T-cell (primary cell): Measurements from ENCODE around the gene FLT3LG. TPM values are rescaled to one million over a fixed set of nuclear protein-coding genes. Genes with fewer than 3 reads are reported as not detected.
A peak's percentile ranks its signal among the peaks of the same experiment; 100 is the strongest.
"Not testable (repeated sequence)": the region's sequence is repeated elsewhere in the genome, so short reads cannot be mapped to it uniquely, and the experiment has no call there.

ENCODE experiments used
- ATAC-seq, 4 experiments: fragments of 200-7000 bp in 3 of 4; fragments of 150-1000 bp in 1 of 4; cut with Tn5 transposase; replicated peaks in 1 of 4; 1 replicate in 3 of 4; 2 replicates in 1 of 4; pipeline ENCODE4 v1.10.0; 2021; ENCODE audit warnings: moderate library complexity in 3 of 4, mild to moderate bottlenecking in 2 of 4, moderate number of reproducible peaks in 1 of 4
- CTCF ChIA-PET, 2 donors: fragments of 300-600 bp; sonication (Branson Sonifier 250); formaldehyde crosslinking; loops; one replicate each; lab custom pipeline; 2022; ENCODE audit warnings: antibody characterized with exemption in 2 of 2; lab: Charles Lee
- POLR2A ChIA-PET, 2 donors: fragments of 300-600 bp; sonication (Branson Sonifier 250); formaldehyde crosslinking; loops; one replicate each; lab custom pipeline; 2022; ENCODE audit warnings: antibody characterized with exemption in 2 of 2; lab: Charles Lee
- DNase-seq, 35 experiments: peaks; one replicate each; pipeline versions ENCODE4 v3.0.0 to v3.0.0-alpha.2; 2013 to 2023
- H3K27ac ChIP-seq: one replicate; pipeline ENCODE4 v1.5.1; 2013; ENCODE audit warnings: low read length
- H3K27me3 ChIP-seq, 2 experiments: replicated peaks in 1 of 2; 1 replicate in 1 of 2; 2 replicates in 1 of 2; pipeline versions ENCODE4 v1.6.1 to v1.7.0; 2013; ENCODE audit warnings: low read length in 1 of 2, mixed read lengths in 1 of 2; ENCODE audit not compliant: control insufficient read depth in 2 of 2, insufficient read depth in 2 of 2; ENCODE audit errors: extremely low read depth in 1 of 2
- H3K36me3 ChIP-seq, 2 donors: 1 replicate in 1 of 2; 2 replicates in 1 of 2; pipeline versions ENCODE4 v1.6.1 to v1.7.0; 2013; ENCODE audit warnings: low read length in 1 of 2; ENCODE audit not compliant: control insufficient read depth in 2 of 2, insufficient read depth in 1 of 2; ENCODE audit errors: extremely low read depth in 1 of 2
- H3K4me1 ChIP-seq, 2 experiments: 1 replicate in 1 of 2; 2 replicates in 1 of 2; pipeline versions ENCODE4 v1.6.1 to v1.7.0; 2013; ENCODE audit warnings: low read length in 2 of 2, mixed read lengths in 1 of 2; ENCODE audit not compliant: insufficient read depth in 2 of 2, control insufficient read depth in 1 of 2; ENCODE audit errors: extremely low read depth in 1 of 2
- H3K4me3 ChIP-seq, 2 donors: 1 replicate in 1 of 2; 2 replicates in 1 of 2; pipeline versions ENCODE4 v1.5.1 to v1.7.0; 2013; ENCODE audit warnings: mild to moderate bottlenecking in 2 of 2, low read length in 1 of 2, moderate library complexity in 1 of 2; ENCODE audit not compliant: control insufficient read depth in 1 of 2; ENCODE audit errors: extremely low read depth in 1 of 2
- H3K9me3 ChIP-seq: 2 replicates; pipeline ENCODE4 v1.7.0; 2013
- H3K27ac Mint-ChIP-seq, 2 donors: one replicate each; pipeline ENCODE4 v1.8.0; 2020 to 2021; ENCODE audit warnings: mild to moderate bottlenecking in 2 of 2, mixed read lengths in 2 of 2
- H3K27me3 Mint-ChIP-seq, 2 donors: one replicate each; pipeline ENCODE4 v1.8.0; 2021 to 2022; ENCODE audit warnings: mixed read lengths in 2 of 2
- H3K36me3 Mint-ChIP-seq: one replicate; pipeline ENCODE4 v1.8.0; 2021; ENCODE audit warnings: mixed read lengths
- H3K4me1 Mint-ChIP-seq, 3 donors: one replicate each; pipeline ENCODE4 v1.8.0; 2020 to 2022; ENCODE audit warnings: mixed read lengths in 3 of 3, mild to moderate bottlenecking in 1 of 3
- H3K4me3 Mint-ChIP-seq, 3 donors: one replicate each; pipeline ENCODE4 v1.8.0; 2020 to 2022; ENCODE audit warnings: mild to moderate bottlenecking in 3 of 3, mixed read lengths in 3 of 3, moderate library complexity in 3 of 3
- H3K9me3 Mint-ChIP-seq, 3 donors: one replicate each; pipeline ENCODE4 v1.8.0; 2020 to 2022; ENCODE audit warnings: mixed read lengths in 3 of 3
- WGBS: methylation state at CpG from one replicate; pipeline ENCODE4 v1.1.5; 2013; ENCODE audit warnings: missing lambda C conversion rate; ENCODE audit not compliant: insufficient coverage; 5-methylcytosine and 5-hydroxymethylcytosine counted together
- total RNA-seq, 35 experiments: library from RNA in 6 of 35; stranded (reverse) in 6 of 35; fragments of 120-200 nt in 1 of 35; gene quantifications; one replicate each; pipeline versions ENCODE4 v1.2.1 to v1.2.4 and lab custom pipeline; 2013 to 2026

FLT3LG gene
- total RNA-seq, 5 donors from 2014 or later (not counting 1 experiment from before 2014, with no cell fraction given) = 238 to 356 (median 260) TPM

DNA sequence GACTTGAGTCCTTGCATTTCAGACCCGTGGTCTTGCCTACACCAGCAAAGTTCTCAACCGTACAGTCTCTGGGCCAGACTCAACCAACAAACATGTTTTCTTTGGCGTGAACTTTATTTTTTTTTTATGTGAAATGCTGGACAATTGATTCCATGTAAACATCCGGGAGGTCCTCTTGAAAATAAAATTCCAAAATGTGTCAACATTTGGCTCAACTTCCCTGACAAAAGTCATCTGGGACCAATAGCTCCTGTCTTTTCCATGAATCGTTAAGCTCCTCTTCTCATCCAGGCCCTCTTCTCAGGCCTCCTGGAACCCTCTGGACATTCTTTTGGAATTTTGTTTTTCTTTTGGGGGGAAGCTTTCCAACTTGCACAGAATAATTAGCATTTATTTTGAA is 18.2 kb upstream of the FLT3LG start:
- Histone ChIP-seq H3K9me3 (no peaks in the 10 kb centered on the region), H3K36me3 (peaks cover 17 to 27% of the 10 kb centered on the region in 2 donors), H3K4me1 (peaks cover 3 to 67% of the 10 kb centered on the region in 2 experiments), H3K27me3 (no peaks in the 10 kb centered on the region), H3K4me3 (no peak overlapping the region), H3K27ac (no peak overlapping the region)
- DNase-seq (no peak), ATAC-seq (no peak)
- ChIA-PET POLR2A (interaction anchor here (0.6 to 1.1 kb wide), 3 partner anchors 21 to 119 kb away, joined by 3 read pairs; no protein-coding TSS in a partner anchor), CTCF (no interaction called here)
- Mint-ChIP-seq H3K27me3 (no peaks in the 10 kb centered on the region), H3K4me1 (peaks cover 31 to 48% (median 37%) of the 10 kb centered on the region in 3 donors), H3K9me3 (no peaks in the 10 kb centered on the region), H3K27ac (peak overlapping the region; percentile 23 to 41), H3K4me3 (no peak overlapping the region), H3K36me3 (peaks cover 13% of the 10 kb centered on the region)
- WGBS = 100% methylated on average over 1 of the region's 5 CpGs

DNA sequence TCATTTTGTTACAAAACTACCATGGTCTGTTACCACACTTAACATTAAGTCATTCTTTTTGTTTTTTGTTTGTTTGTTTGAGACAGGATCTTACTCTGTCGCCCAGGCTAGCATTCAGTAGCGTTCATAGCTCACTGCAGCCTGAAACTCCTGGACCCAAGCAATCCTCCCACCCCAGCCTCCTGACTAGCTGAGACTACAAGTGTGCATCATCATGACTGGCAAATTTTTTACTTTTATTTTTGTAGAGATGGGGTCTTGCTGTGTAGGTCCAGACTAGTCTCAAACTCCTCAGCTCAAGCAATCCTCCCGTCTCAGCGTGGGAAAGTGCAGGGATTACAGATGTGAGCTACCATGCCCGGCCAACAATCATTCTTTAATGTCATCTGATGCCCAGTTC is 17.7 kb upstream of the FLT3LG start:
- Mint-ChIP-seq H3K4me1 (peaks cover 26 to 45% (median 35%) of the 10 kb centered on the region in 3 donors), H3K9me3 (no peaks in the 10 kb centered on the region), H3K36me3 (peaks cover 13% of the 10 kb centered on the region), H3K27ac (peak overlapping the region in 1 of 2 donors; percentile 52), H3K27me3 (no peaks in the 10 kb centered on the region), H3K4me3 (no peak overlapping the region)
- Histone ChIP-seq H3K27ac (no peak overlapping the region), H3K4me3 (no peak overlapping the region), H3K4me1 (peaks cover 3 to 63% of the 10 kb centered on the region in 2 experiments), H3K36me3 (peaks cover 17 to 27% of the 10 kb centered on the region in 2 donors), H3K9me3 (no peaks in the 10 kb centered on the region), H3K27me3 (no peaks in the 10 kb centered on the region)
- no peak for DNase-seq
- ATAC-seq = no peak
- POLR2A ChIA-PET = interaction anchor here (0.7 to 1.1 kb wide), 2 partner anchors 20 to 120 kb away, joined by 3 read pairs; no protein-coding TSS in a partner anchor
- 94% methylated on average over 3 of the region's 5 CpGs for WGBS
- CTCF ChIA-PET = no interaction called here

DNA sequence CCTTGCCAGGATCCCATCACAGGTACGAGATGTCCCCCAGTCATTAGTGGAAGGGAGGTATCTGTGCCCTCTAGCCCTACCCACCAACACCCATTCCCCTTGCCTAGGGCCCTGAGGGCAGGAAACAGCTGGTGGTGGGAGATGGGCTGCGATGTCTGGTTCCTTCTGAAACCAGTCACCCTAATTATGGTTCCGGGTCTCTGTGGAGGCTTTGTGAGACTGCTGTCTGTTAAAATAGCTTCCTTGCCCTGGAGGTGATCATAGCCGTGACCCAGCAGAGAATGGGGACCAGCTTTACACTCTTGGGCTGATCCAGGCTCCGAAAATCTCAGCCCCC is 15.5 kb upstream of the FLT3LG start:
- ChIA-PET CTCF (interaction anchor here in 1 of 2 donors (1.1 kb wide), 1 partner anchor 18 kb away, joined by 3 read pairs; no protein-coding TSS in a partner anchor), POLR2A (interaction anchor here (0.7 kb wide), 2 partner anchors 12 to 17 kb away, joined by 3 read pairs; no protein-coding TSS in a partner anchor)
- H3K27ac Mint-ChIP-seq = peak overlapping the region in 1 of 2 donors; percentile 22
- Histone ChIP-seq H3K9me3 (no peaks in the 10 kb centered on the region), H3K4me1 (peaks cover 3 to 47% of the 10 kb centered on the region in 2 experiments), H3K36me3 (peaks cover 21 to 31% of the 10 kb centered on the region in 2 donors), H3K27me3 (no peaks in the 10 kb centered on the region), H3K27ac (peak overlapping the region; percentile 79), H3K4me3 (no peak overlapping the region)
- 94% methylated on average over 2 of the region's 5 CpGs for WGBS
- no peak for DNase-seq
- H3K36me3 Mint-ChIP-seq = peaks cover 10% of the 10 kb centered on the region
- no peaks in the 10 kb centered on the region for H3K27me3 Mint-ChIP-seq
- no peak overlapping the region for H3K4me3 Mint-ChIP-seq
- H3K9me3 Mint-ChIP-seq = no peaks in the 10 kb centered on the region
- peak in 1 of 4 experiments; percentile 4 for ATAC-seq
- peaks cover 10 to 29% (median 19%) of the 10 kb centered on the region in 3 donors for H3K4me1 Mint-ChIP-seq

DNA sequence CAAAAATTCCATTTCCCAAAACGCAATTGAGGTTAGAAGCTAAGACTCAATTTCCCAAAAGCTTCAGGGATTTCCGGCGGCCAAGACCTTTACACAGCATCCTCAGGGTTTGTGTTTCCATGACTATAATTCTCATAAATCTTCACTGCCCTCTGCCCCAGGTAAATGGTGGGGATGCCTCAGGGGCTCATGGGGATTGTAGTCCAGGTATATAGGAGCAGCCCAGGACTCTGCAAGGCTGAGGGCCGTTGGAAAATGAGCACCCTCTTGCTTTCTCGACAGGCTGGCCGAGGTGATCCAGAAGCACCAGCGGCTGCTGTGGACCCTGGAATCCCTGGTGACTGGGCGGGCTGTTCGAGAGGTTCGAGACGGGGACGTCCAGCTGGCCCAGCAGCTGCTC is 14.6 kb upstream of the FLT3LG start:
- Histone ChIP-seq H3K27ac (no peak overlapping the region), H3K4me3 (no peak overlapping the region), H3K27me3 (no peaks in the 10 kb centered on the region), H3K9me3 (no peaks in the 10 kb centered on the region), H3K4me1 (peaks cover 2 to 39% of the 10 kb centered on the region in 2 experiments), H3K36me3 (peaks cover 20 to 39% of the 10 kb centered on the region in 2 donors)
- ChIA-PET POLR2A (no interaction called here), CTCF (no interaction called here)
- ATAC-seq = no peak
- Mint-ChIP-seq H3K4me1 (peaks cover 1 to 21% (median 11%) of the 10 kb centered on the region in 3 donors), H3K9me3 (no peaks in the 10 kb centered on the region), H3K4me3 (no peak overlapping the region), H3K27ac (no peak overlapping the region), H3K27me3 (no peaks in the 10 kb centered on the region), H3K36me3 (peaks cover 10% of the 10 kb centered on the region)
- no peak for DNase-seq
- WGBS = 91% methylated on average over 6 of the region's 12 CpGs

DNA sequence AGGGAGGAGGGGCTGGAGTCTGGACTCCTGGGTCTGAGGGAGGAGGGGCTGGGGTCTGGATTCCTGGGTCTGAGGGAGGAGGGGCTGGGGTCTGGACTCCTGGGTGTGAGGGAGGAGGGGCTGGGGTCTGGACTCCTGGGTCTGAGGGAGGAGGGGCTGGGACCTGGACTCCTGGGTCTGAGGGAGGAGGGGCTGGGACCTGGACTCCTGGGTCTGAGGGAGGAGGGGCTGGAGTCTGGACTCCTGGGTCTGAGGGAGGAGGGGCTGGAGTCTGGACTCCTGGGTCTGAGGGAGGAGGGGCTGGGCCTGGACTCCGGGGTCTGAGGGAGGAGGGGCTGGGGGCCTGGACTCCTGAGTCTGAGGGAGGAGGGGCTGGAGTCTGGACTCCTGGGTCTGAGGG is 12.9 kb upstream of the FLT3LG start:
- H3K27ac Mint-ChIP-seq, CTCF ChIA-PET, ATAC-seq, H3K9me3 Mint-ChIP-seq, H3K27me3 Mint-ChIP-seq, DNase-seq, H3K27me3 ChIP-seq, H3K4me3 ChIP-seq, H3K36me3 Mint-ChIP-seq, H3K4me3 Mint-ChIP-seq, H3K27ac ChIP-seq, H3K9me3 ChIP-seq: not testable (repeated sequence)
- Histone ChIP-seq H3K4me1 (peaks cover 0 to 43% of the 10 kb centered on the region in 2 experiments), H3K36me3 (peaks cover 16 to 54% of the 10 kb centered on the region in 2 donors)
- POLR2A ChIA-PET = interaction anchor here in 1 of 2 donors (0.7 kb wide), 1 partner anchor 9 kb away, joined by 5 read pairs; no protein-coding TSS in a partner anchor
- H3K4me1 Mint-ChIP-seq = peaks cover 0 to 15% (median 6%) of the 10 kb centered on the region in 3 donors
- no CpG with 5 or more reads among the region's 1 CpG for WGBS

DNA sequence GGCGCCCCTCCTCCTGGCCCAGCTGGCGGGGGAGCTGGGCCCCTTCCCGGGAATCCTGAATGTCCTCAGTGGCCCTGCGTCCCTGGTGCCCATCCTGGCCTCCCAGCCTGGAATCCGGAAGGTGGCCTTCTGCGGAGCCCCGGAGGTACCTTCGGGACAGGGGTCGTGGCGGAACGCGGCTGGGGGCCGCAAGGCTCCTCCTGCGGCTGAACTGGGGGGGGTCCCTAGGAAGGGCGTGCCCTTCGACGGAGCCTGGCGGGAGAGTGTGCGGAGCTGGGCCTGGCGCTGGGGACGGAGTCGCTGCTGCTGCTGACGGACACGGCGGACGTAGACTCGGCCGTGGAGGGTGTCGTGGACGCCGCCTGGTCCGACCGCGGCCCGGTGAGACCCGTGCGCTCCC is 12.4 kb upstream of the FLT3LG start:
- Histone ChIP-seq H3K9me3 (no peaks in the 10 kb centered on the region), H3K4me1 (peaks cover 0 to 48% of the 10 kb centered on the region in 2 experiments), H3K27me3 (no peaks in the 10 kb centered on the region), H3K36me3 (peaks cover 16 to 56% of the 10 kb centered on the region in 2 donors), H3K27ac (no peak overlapping the region), H3K4me3 (no peak overlapping the region)
- no peaks in the 10 kb centered on the region for H3K27me3 Mint-ChIP-seq
- no peak overlapping the region for H3K4me3 Mint-ChIP-seq
- H3K9me3 Mint-ChIP-seq = no peaks in the 10 kb centered on the region
- H3K4me1 Mint-ChIP-seq = peaks cover 0 to 11% (median 6%) of the 10 kb centered on the region in 3 donors
- CTCF ChIA-PET = no interaction called here
- peaks cover 3% of the 10 kb centered on the region for H3K36me3 Mint-ChIP-seq
- no peak for DNase-seq
- H3K27ac Mint-ChIP-seq = no peak overlapping the region
- no peak for ATAC-seq
- 97% methylated on average over 30 of the region's 37 CpGs for WGBS
- POLR2A ChIA-PET = no interaction called here
